GM21786 (cell line): ENCODE measurements around the gene PACSIN3.
"Not testable (repeated sequence)": the region's sequence is repeated elsewhere in the genome, so short reads cannot be mapped to it uniquely, and the experiment has no call there.

Experiments
- ATAC-seq: cut with Tn5 transposase; IDR thresholded peaks from one replicate; pipeline ENCODE4 v1.9.1; 2021; ENCODE audit not compliant: unreplicated experiment

Gene PACSIN3

GRCh38 chr11:47198161-47198560 lies 11.9 kb upstream of the PACSIN3 start:
- not testable (repeated sequence) for ATAC-seq

GRCh38 chr11:47192111-47192510 lies 5.9 kb upstream of the PACSIN3 start:
- ATAC-seq: no peak

GRCh38 chr11:47191137-47191536 lies 4.9 kb upstream of the PACSIN3 start:
- not testable (repeated sequence) for ATAC-seq

- ATAC-seq: no peak
These were observed 3.0 kb upstream of the PACSIN3 start for GRCh38 chr11:47189100-47189834.

GRCh38 chr11:47188259-47188658 lies 2.0 kb upstream of the PACSIN3 start:
- no peak for ATAC-seq

GRCh38 chr11:47187723-47188122 lies 1.5 kb upstream of the PACSIN3 start:
- ATAC-seq: no peak

GRCh38 chr11:47186700-47187695 lies 764 bp upstream of the PACSIN3 start:
- no peak for ATAC-seq

- no peak for ATAC-seq
These were observed 744 bp downstream of the PACSIN3 start for GRCh38 chr11:47185305-47186075.

- ATAC-seq: no peak
These were observed 1.4 kb downstream of the PACSIN3 start for GRCh38 chr11:47184711-47185304.

- ATAC-seq: no peak
These were observed 2.3 kb downstream of the PACSIN3 start for GRCh38 chr11:47183969-47184368.

GRCh38 chr11:47183031-47183856 lies 3.0 kb downstream of the PACSIN3 start:
- ATAC-seq: no peak

- no peak for ATAC-seq
These were observed 3.9 kb downstream of the PACSIN3 start for GRCh38 chr11:47182380-47182779.

- no peak for ATAC-seq
These were observed 5.0 kb downstream of the PACSIN3 start for GRCh38 chr11:47181271-47181670.

- ATAC-seq: no peak
These were observed 6.0 kb downstream of the PACSIN3 start for GRCh38 chr11:47180006-47180787.

- no peak for ATAC-seq
These were observed 6.6 kb downstream of the PACSIN3 start for GRCh38 chr11:47179655-47179991.

GRCh38 chr11:47178737-47179654 lies 7.2 kb downstream of the PACSIN3 start:
- no peak for ATAC-seq

- no peak for ATAC-seq
These were observed 7.9 kb downstream of the PACSIN3 start for GRCh38 chr11:47178316-47178715.

- ATAC-seq: no peak
These were observed 8.4 kb downstream of the PACSIN3 start for GRCh38 chr11:47177846-47178245.
